Lung (tissue), 12 donors: ENCODE measurements around the gene PDCD6IP. TPM values are rescaled to one million over a fixed set of nuclear protein-coding genes. Genes with fewer than 3 reads are reported as not detected.
"Not testable (repeated sequence)": the region's sequence is repeated elsewhere in the genome, so short reads cannot be mapped to it uniquely, and the experiment has no call there.

Experiments used
- ATAC-seq: fragments of 200-7000 bp; cut with Tn5 transposase; one replicate; pipeline ENCODE4 v1.9.1; 2020; ENCODE audit warnings: moderate number of reproducible peaks; ENCODE audit not compliant: insufficient read depth, low FRiP score
- DNase-seq, 3 donors: peaks; one replicate each; pipeline ENCODE4 v3.0.0-alpha.2; 2013 to 2017
- H3K27ac ChIP-seq, 2 donors: one replicate each; pipeline ENCODE4 v1.5.1; 2013; ENCODE audit warnings: mild to moderate bottlenecking in 2 of 2, moderate library complexity in 2 of 2, control low read depth in 1 of 2, inconsistent platforms in 1 of 2, low read depth in 1 of 2, low read length in 1 of 2
- H3K27me3 ChIP-seq, 3 donors: one replicate each; pipeline ENCODE4 v1.5.1; 2013; ENCODE audit warnings: low read length in 2 of 3; ENCODE audit not compliant: control insufficient read depth in 3 of 3, insufficient read depth in 3 of 3
- H3K36me3 ChIP-seq, 4 donors: one replicate each; pipeline ENCODE4 v1.5.1; 2013; ENCODE audit warnings: low read length in 4 of 4, mild to moderate bottlenecking in 1 of 4, moderate library complexity in 1 of 4; ENCODE audit not compliant: control insufficient read depth in 4 of 4, insufficient read depth in 4 of 4
- H3K4me1 ChIP-seq, 5 donors: one replicate each; pipeline ENCODE4 v1.5.1; 2013; ENCODE audit warnings: low read length in 5 of 5, mild to moderate bottlenecking in 2 of 5, moderate library complexity in 1 of 5; ENCODE audit not compliant: control insufficient read depth in 5 of 5, insufficient read depth in 5 of 5
- H3K4me3 ChIP-seq: one replicate; pipeline ENCODE4 v1.5.1; 2013; ENCODE audit warnings: mild to moderate bottlenecking, control low read depth, moderate library complexity
- H3K9ac ChIP-seq, 2 donors: one replicate each; pipeline ENCODE4 v1.5.1; 2013; ENCODE audit warnings: low read length in 2 of 2, control low read depth in 1 of 2; ENCODE audit not compliant: insufficient read depth in 1 of 2
- H3K9me3 ChIP-seq, 4 donors: one replicate each; pipeline ENCODE4 v1.5.1; 2013; ENCODE audit warnings: low read length in 3 of 4, mild to moderate bottlenecking in 1 of 4, moderate library complexity in 1 of 4; ENCODE audit not compliant: control insufficient read depth in 4 of 4, insufficient read depth in 3 of 4
- CTCF ChIP-seq: IDR thresholded peaks from 2 replicates; pipeline ENCODE4 v1.5.1; 2012; ENCODE audit warnings: mild to moderate bottlenecking; ENCODE audit errors: control extremely low read depth, extremely low read depth
- WGBS, 2 donors: extraction: QIAGEN DNeasy Blood & Tissue Kit; methylation state at CpG; one replicate each; pipeline ENCODE4 v1.1.7; 2013; 5-methylcytosine and 5-hydroxymethylcytosine counted together
- polyA plus RNA-seq, 2 donors: library from polyadenylated mRNA; stranded (reverse); fragments of 200-250 nt; gene quantifications; one replicate each; pipeline ENCODE4 v1.2.1, GENCODE V29; 2013
- total RNA-seq, 2 donors: library from RNA; depleted of rRNA in 1 of 2; stranded (reverse); fragments of >200 nt in 1 of 2; gene quantifications; one replicate each; pipeline ENCODE4 v1.2.1, GENCODE V29; 2014 to 2021
- donor health status: control.
- donor health status: control.
- donor health status: Bipolar disorder and iron deficiency.
- donor health status: healthy.
- donor health status: DM: yes; HTN: yes; CAD: no.

The PDCD6IP gene
- total and polyA plus RNA-seq, 4 donors: 33.8 to 372 (median 163) TPM

DNA sequence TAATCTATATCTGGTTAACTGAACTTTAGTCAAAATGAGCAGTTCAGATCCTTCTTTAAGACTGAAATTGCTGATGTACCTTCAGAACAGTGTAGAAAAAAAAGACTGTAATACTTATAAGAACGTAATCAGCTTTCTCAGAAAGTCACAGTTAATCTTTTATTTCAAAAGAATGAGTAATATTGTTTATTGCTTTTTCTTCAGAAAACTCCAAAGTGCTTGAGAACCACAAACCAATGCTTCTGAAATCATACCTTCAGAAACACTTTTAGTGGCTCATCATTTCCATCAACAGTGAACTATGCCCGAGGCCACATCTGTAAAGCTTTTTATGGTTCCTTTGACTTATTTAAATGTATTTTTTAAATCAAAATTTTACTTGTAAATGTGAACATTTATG is 47.1 kb upstream of the PDCD6IP start:
- WGBS, 2 donors: 75 to 92% methylated on average over 2 of the region's 2 CpGs
- no peak for ATAC-seq
- Histone ChIP-seq H3K9me3 (no peaks in the 10 kb centered on the region), H3K4me3 (no peak overlapping the region), H3K27me3 (no peaks in the 10 kb centered on the region), H3K27ac (no peak overlapping the region), H3K4me1 (no peaks in the 10 kb centered on the region), H3K36me3 (no peaks in the 10 kb centered on the region), H3K9ac (no peak overlapping the region)
- no peak for DNase-seq
- no peak for TF ChIP-seq CTCF

DNA sequence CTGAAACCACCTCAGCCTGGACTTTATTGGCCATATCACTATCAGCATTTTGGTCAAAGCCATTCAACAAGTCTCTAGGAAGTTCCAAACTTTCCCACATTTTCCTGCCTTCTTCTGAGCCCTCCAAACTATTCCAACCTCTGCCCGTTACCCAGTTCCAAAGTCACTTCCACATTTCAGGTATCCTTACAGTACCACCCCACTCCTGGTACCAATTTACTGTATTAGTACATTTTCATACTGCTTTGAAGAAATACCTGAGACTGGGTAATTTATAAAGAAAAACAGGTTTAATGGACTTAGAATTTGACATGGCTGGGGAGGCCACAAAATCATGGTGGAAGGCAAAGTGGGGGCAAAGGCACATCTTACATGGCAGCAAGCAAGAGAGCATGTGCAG is 44.0 kb upstream of the PDCD6IP start:
- not testable (repeated sequence) for DNase-seq, H3K36me3 ChIP-seq, H3K27ac ChIP-seq, H3K4me1 ChIP-seq, ATAC-seq, H3K9me3 ChIP-seq, H3K9ac ChIP-seq, H3K27me3 ChIP-seq, H3K4me3 ChIP-seq
- 95 to 97% methylated on average over 1 of the region's 1 CpG for WGBS, 2 donors

DNA sequence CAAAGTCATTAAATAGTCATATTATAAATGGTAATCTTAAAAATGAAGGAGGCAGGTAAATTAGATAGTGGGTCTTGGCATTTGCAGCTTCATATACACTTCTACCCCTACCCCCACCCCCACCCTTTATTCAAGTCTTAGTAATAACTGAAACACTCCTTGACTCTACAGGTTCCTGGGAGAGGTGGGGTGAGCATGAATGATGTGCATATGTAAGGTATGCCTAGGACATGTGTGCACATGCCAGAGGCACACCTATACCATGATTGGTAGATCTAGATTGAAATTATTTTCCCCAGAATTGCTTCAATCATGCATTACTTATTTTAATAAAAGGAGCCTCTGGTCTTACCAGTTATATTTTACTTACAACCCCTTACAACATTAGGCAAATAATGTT is 40.1 kb upstream of the PDCD6IP start:
- H3K4me1 ChIP-seq: no peaks in the 10 kb centered on the region
- H3K9me3 ChIP-seq: no peaks in the 10 kb centered on the region
- no peak overlapping the region for H3K4me3 ChIP-seq
- ATAC-seq (no peak), DNase-seq (no peak)
- no peaks in the 10 kb centered on the region for H3K36me3 ChIP-seq
- no peak overlapping the region for H3K27ac ChIP-seq
- no peak for TF ChIP-seq CTCF
- H3K27me3 ChIP-seq: no peaks in the 10 kb centered on the region
- H3K9ac ChIP-seq: no peak overlapping the region

- H3K4me1 ChIP-seq: no peaks in the 10 kb centered on the region
- no peak for ATAC-seq
- H3K4me3 ChIP-seq: no peak overlapping the region
- no peaks in the 10 kb centered on the region for H3K9me3 ChIP-seq
- H3K9ac ChIP-seq: no peak overlapping the region
- DNase-seq: no peak
- WGBS, 2 donors: 89 to 91% methylated on average over 2 of the region's 2 CpGs
- H3K36me3 ChIP-seq: no peaks in the 10 kb centered on the region
- H3K27me3 ChIP-seq: no peaks in the 10 kb centered on the region
- no peak for TF ChIP-seq CTCF
- H3K27ac ChIP-seq: no peak overlapping the region
Observed at GRCh38 chr3:33758864-33759263, 39.6 kb upstream of the PDCD6IP start.
